DLD1 (cell line): Measurements from ENCODE around the gene CBLN4.

ENCODE experiments used
- in situ Hi-C: cut with HindIII; loops from 2 replicates; pipeline ENCODE4 v1.10.0; 2017; ENCODE audit warnings: low sequenced_read_pairs

CBLN4 gene

DNA sequence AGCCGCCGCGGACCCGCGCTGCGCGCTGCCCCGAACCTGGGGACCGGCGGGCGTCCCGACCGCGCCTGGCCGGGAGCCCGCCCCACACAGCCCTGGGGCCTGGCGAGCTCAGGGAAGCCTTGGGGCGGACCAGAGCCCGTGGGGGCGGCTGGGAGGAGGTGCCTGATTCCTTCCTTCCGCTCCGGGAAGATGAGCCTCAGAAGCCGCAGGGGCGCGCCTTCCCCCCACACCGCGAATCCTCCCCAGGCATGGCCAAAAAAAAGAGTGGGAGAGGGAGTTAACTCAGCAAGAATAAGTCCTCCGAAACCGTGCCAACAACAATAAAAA lies at the start of gene CBLN4:
TSS of gene CBLN4 (minus strand) at position 131 of the 327 bp plus-strand sequence. CDS start 1,348 bp downstream, outside the sequence.
- in situ Hi-C loops, result no loop called here

DNA sequence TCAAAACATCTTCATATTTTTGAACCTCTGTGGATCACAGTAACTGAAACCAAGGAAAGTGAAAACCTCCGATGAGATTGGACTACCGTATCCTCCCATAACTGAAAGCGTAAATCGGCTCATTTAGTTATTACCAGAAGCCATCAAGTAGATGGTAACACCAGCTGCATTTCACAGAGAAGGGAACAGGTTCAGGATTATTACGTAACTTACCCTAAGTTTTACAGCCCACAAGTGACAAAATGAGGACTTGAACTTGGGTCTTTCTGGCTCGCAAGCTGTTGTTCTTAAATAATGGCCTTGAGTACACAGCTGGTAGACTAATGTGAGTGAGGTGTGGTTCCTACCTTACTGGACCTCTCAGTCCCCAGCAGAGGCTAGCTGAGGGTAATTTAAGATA lies 37.9 kb upstream of the CBLN4 start:
- in situ Hi-C loops, result no loop called here

DNA sequence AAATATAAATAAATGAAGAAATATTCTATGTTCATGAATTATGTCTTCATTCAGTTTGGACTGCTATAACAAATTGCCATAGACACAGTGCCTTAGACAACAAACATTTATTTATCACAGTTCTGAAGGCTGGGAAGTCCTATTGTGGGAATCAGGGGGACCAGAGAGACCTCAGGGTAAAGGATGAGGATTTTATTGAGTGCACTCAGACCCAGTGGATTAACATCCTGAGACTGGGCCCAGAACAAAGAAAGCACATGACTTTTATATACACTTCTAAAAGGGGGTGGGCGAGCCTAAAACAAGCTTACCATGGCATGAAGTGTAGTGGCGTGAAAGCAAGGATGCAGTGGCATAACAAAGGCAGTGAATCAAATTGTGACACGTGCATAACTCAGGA lies 26.9 kb upstream of the CBLN4 start:
- in situ Hi-C loops, result no loop called here

DNA sequence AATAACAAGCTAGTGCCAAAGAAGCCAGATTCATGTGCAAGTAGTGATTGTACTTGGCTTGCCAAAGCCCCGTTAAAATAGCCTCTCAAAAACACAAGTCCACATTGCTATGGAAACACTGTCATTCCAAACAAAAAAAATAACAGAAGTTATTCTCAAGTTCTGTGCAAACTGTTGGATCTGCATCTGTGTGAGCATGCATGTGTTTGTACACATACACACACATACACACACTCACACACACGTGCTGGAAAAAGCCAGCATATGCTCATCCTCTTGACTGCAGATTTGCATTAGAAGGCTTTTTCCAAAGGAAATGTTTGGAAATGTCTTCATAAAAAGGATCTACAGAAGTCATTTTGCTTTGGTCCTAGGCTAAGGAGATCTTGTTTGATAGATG lies 13.4 kb upstream of the CBLN4 start:
- in situ Hi-C loops, result no loop called here

DNA sequence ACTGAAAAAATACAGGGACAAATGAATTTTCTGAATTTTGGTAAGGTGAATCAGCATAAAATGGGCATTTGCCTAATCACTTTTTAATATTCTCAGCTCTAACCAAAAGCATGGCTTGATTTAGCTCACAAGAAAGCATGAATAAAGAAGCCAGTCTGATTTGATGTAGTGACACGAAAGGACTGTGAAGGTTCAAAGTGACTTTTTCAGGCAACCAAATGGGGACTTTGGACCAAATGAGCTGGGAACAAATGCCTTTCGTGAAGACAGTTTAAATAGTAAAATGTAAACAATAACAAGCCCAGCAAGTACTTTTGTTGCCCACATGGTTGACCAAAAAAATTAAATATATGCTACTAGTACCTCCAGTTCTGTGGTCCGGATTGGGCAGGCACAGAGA lies 12.9 kb upstream of the CBLN4 start:
- in situ Hi-C loops, result no loop called here

DNA sequence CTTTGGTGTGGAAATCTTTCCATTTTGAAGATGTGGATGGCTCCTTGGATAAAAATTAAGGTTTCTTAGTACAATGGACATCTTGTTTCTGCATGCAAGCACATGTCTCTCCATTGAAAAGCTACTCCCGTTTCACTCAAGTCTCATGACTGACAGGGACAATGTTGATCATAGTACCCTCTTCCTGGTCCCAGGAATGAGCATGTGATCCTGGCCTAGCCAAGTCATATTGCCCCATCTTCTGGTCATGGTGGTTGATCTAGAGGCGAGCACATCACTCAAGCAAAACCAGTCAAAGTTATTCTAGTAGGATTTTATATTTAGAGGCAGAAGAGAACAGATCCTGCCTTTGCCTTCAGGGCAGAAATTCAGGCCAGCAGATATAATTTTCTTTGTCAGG lies 12.2 kb upstream of the CBLN4 start:
- in situ Hi-C loops, result no loop called here

DNA sequence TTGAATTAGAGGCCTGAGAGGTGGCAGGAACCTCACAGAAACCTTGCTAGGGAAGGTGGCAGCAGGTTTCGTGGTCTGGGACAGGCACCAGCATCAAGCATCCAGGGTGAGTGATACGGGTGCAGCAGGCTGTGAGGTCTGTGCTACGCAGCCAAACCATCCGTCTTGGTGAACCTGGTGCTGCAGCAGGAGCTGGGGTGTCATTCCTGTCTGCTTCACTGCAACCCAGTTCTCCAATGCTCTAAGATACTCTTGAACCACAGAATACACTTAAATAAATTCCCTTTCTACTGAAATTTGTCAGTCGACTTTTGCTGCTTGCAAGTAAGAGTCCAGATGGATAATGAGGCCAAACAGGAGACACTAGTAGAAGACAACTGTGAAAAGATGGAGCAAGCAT lies 9.7 kb upstream of the CBLN4 start:
- in situ Hi-C loops, result no loop called here

DNA sequence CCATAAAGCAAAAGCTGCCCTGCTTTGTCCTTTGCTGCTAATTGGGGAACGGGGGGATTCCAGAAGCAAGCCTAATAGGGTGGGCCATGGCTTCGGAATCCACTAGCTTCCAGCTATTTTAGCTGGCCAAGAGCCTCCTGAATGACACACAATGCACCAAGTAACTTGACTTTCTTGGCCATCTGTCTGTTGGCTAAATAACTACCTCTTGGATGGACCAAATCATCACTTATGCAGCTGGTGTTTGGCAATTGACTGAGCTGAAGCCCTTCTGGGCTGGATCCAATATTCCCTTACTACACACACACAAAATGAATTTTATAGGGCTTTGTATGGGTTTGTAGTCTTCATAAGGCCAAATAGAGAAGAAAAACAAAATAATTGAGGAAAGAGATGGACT lies 8.8 kb upstream of the CBLN4 start:
- in situ Hi-C loops, result no loop called here

DNA sequence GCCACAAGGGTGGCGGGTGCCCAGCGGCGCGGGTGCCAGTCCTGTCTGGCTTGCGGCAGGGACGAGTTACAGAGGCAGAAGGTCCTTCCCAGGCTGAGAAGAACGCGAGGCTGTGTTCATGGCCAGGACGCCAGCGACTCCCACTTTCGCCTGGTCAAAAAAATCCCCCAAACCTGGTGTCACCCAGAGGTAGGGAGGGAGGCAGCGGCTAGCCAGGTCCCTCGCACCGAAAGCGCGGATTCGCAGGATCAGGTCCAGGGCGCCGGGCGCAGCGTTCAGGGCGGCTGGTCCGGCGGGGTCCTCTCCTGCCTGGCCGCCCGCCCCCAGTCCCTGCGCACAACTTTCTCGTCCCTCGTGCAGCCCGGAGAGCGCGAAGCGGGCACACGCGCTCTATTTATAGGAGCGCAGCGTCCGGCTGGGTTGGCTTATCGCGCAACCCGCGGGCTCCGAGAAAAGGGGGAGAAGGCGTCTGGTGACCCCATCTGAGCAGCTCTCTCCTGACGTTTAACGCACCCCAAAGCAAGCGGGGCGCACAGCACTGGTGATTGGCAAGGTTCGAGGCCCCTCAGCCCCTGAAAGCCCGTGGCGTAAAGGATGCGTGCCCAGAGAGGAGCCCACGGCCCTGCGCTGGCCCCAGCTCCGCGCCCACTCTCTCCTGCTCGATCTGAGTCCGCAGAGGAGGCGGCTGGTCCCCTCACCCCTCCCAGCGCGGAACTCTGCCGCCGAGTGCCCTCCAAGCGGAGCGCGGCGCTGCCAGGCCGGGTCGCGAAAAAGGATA lies 519 bp downstream of the CBLN4 start:
- in situ Hi-C loops, result no loop called here

DNA sequence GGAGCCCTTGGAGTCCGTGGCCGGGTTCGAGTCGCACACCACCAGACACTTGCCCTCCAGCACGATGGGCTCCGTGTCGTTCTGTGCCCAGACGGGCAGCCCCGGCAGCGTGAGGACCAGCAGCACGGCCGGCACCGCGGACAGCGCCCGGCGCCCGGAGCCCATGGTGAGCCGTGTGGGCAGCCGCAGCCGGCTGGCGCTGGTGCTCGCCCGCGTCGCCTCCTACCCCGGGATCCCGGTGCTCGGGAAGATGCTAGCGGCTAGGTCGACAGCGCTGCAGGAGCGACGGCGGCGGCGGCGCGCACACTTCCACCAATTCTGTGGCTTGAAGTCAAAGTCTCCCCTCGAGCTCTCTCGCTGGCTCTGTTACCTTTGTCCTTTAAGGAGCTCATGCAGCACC lies 1.3 kb downstream of the CBLN4 start:
- in situ Hi-C loops, result no loop called here

DNA sequence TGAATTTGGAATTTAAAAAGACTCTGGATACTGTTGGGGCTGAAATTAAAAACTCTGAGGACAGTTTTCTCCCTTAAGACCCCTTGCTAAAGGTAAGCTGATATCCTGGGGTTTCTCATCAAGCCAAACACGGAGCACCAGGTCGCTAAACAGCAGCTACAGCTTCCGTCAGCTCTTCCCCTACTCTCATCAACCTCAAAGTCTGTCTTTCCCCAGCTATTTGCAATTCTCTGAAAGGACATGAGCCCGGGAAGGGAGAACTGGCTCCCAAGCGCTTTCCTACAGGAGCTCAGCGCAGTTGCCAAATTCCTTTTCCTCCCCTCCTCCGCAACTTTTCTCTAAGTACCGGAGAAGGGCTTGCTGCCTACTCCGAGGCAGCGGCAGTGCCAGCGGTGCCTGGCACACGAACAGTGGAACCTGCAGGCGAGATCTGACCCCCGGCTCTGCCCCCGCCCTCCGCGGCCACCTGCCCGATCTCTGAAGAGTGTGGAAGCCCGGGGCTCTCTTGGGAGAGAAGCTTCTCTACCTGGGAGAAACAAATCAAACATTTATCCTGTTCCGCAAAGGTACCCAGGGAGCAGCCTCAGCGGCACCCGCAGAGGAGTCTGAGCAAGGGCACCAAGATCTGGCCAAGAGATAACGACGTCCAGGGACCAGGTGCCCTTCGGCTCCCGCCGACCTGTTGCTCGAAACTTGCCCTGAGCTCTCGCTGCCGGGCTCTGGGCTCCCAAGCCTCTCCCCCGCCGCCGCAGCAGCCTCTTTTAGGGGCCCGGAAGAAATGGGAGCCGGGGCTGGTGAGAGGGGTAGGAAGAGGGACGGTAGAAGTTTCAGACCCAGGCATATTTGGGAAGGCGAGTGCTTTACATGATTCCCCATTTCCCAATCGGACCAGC lies 2.2 kb downstream of the CBLN4 start:
- in situ Hi-C loops, result no loop called here

DNA sequence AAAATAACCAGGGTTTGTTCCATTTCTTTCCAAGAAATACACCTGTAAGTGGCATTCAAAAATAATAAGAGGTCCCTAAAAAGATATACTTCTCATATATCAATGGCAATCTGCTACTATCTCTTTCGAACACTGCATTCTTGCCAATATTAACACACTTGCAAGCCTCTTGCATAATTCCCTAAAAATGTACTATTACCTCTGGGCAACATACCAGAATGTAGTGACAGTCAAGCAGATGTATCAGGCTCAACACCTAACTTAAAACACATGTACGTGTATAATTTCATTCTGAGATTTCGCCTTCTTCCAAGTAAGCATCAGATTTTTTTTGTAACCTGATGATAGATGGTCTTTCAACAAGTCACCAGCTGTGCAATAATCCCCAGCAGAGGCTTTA lies 3.4 kb downstream of the CBLN4 start:
- in situ Hi-C loops, result no loop called here

DNA sequence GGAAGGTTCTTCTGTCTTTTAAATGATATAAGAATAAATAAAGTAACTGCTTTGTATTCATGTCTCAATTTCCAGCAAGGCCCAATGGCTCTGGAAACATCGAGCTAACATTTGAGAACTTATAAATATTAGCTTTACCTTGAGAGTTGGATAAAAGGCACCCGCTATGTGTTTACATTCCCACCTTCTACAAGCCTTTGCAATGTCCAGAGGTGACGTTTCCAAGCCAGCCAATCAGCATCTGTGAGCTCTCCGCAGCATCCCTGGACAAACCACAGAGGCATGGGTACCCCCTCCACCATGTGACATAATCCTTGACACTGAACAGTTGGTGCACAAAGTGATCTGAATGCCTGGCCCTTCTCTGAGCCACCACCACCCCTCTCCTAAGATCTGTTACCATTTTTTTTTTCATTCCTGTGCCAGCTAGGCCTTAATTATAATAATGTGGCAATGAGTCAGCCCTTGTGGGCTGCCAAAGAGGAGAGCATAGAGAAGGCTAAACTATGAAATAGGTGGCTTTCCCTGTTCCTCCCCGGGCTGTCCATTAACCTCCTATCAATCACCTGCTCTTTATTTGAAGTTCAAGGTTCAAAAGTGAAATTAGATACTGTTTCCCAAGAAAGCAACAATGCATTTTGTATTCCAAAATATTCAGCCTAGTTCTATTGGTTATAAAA lies 4.1 kb downstream of the CBLN4 start:
- in situ Hi-C loops, result no loop called here

DNA sequence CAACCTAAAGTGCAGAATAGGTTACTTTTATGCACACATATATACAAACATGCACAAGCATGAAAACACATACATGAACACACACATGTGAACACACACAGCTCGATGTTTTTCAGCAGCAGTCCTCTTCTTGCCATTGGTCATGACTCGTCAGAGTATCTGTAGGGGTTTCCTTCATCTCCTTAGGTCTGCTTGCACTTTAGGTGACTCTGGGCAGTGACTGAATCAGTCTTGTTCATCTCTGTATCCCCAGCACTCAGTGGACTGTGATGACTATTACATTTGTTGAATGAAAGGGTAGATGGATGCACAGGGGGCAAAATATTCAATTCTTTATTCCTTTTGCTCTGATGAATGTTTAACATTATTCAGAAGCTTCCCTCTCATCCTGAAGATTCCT lies 26.8 kb downstream of the CBLN4 start:
- in situ Hi-C loops, result no loop called here

DNA sequence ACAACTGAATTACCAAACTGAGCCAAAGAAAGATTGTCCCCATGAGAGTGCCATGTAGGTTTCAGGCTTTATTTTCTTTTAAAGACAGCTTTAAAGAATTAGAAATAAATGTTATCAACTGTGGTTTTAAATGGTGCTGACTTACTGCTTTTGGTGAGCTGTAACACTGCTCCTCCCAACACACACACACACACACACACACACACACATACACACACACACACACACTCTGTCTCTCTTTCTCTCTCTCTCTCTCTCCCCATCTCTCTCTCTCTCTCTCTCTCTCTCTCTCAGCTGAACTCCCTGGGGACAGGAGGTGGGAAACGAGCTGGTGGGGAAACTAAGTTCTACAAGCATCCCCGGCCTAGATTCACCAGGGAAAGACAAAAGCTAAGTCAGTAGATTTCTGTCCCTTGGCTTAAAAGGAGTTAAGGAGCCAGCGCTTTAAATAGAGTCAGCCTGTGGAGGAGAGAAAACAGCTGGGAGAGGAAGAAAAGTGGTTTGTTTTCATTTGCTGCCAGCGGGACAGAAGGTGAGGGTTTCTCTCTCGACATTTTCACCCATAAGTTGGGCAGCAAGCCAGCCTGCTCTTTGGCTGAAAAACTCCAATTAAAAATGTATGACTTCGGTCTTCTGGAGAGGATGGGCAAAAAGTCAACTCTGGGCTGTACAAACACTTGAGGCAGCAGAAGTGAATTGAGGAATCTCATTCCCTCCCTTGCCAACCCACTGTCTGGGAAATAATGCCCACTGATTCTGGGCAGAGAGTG lies 27.4 kb downstream of the CBLN4 start:
- in situ Hi-C loops, result no loop called here

DNA sequence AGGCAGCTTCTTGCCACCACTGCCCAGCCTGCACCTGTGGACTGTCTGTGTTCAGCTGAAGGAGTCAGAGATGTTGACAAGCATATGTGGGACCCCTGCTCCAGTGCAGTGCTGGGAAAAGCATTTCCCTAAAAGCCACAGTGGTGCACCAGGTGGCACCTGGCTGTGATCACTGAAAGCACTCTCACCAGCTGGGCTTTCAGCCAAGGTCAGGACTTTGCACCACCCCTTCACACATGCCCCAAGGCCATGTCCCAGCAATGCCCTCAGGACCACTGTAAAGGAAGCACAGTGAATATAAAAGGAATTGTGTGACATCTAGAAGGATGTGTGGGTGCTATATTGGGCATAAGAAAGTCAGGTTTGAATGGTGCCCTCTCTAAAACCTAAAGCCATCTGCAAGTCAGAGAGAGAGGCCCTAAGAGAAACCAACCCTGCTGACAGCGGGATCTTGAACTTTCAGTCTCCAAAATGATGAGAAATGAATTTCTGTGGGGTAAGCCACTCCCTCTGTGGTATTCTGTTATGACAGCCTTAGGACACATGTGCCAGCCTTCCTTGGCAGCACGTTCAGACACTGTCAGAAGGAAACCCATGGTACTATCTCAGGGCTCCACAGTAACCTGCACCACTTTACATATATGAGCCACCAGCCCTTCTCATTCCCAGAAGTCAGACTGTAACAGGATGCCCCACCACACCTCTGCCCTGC lies 30.7 kb downstream of the CBLN4 start:
- in situ Hi-C loops, result no loop called here

DNA sequence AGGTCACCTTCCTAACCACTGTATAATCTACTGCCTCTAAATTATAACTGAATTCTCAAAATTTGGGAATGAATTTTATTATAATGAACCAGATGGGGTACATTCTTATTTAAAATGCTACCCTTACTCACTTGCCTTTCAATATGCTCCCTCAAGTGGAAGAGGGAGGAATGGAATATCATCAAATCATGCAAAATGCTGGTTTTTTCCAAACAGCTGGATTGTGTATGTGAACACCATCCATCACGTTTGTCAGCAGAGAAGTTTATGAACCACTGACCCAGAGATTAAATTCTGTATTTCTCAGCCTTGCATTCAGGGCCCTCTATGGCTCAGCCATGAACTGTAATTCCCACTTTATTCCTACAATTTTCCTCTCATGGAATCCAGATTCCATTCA lies 40.5 kb downstream of the CBLN4 start:
- in situ Hi-C loops, result no loop called here

DNA sequence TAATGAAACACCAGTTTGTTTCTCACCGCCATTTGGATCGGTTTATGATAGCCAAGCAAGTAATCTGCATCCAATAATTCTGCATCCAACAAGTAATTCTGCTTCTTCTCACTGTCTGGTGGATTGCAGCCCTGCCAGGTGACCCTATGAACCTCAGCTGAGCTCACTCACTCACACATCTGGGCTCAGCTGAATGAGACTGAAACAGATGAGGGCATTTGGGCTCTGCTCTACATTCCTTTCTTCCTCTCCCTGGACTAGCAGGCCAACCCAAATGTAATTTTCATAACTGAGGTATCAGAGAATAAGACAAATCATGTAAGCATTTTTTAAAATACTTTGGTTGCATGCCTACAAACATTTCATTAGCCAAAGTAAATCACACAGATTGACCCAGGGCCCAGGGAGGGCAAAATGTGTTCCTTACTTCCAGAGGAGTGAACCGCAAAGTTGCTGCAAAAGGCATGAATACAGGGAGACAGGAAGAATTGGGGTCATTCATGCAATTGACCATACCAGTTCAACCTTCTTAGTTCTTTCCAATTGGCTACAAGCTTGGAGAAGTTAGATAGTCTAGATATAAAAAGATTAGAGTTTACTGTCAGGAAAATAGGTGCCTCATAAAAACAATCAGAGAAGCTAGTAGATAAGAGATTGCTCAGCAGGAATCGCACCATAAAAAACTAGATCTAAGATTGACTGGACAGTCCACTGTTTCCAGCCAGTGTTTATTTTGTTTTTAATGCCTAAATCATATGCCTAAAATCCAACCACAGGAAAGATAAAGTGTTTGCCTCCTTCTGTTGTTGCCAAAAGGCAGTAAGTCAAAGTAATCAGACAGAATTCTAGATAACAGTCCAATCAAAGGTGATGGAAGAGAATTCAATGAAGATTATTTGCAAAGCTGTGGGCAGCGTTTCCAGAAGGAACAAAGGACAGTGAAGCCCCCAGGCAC lies 43.7 kb downstream of the CBLN4 start:
- in situ Hi-C loops, result no loop called here

DNA sequence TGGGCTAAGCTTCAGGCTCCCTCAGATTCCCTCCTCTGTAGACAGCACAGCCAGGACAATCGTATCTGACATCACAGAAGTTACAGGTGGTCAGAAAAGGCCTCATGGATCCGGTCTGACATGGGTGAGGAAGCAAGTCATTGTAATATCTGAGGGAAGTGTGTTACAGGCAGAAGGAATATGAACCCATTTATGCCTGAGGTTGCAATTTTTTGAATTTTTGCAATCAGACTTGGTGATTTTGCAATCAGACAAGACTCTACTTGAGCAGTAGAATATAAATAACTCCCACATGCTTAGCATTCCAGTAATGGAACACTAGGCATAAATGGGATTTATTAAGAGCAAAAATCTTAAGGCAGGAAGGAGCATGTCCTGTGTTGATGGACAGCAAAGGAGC lies 52.1 kb downstream of the CBLN4 start:
- in situ Hi-C loops, result no loop called here
